ENCODE results near the gene SLC8A1. TPM values are rescaled to one million over a fixed set of nuclear protein-coding genes. Genes with fewer than 3 reads are reported as not detected.

Gene SLC8A1
- total RNA-seq, 4 donors from 2014 or later: 8.1 to 22.9 (median 9.3) TPM

DNA sequence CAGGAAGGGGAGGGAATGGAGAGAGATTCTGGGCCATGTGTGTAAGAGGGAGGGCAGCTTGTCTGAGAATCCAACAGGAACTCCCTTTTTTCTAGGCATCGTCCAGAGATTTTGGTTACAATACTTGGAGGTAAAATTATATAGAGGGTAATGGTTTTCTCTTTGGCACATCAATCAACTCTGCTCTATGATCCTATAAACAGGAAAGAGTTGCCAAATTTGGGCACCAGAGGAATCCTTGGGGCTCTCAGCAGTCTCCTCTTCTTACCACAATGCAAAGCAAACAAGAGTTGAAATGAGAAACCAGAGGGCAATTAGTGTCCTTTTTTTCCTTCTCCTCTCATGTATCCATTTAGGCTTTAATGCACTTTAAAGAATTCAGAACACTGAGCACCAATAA lies 243.4 kb downstream of the SLC8A1 start:
- H3K36me3 ChIP-seq: no peaks in the 10 kb centered on the region
- no peak for DNase-seq (ENCODE audit: low spot score in 2 of 2)
- WGBS, 2 donors: 92 to 94% methylated on average over 1 of the region's 1 CpG
- no peaks in the 10 kb centered on the region for H3K27me3 ChIP-seq
- H3K9me3 ChIP-seq: no peaks in the 10 kb centered on the region
- H3K4me3 ChIP-seq: no peak overlapping the region
- no peak overlapping the region for H3K27ac ChIP-seq
- H3K4me1 ChIP-seq: peaks cover 0 to 5% (median 0%) of the 10 kb centered on the region in 4 donors
- TF ChIP-seq EP300 (IDR thresholded peaks at IDR 0.05) (no peak), POLR2A (IDR thresholded peaks at IDR 0.05) (no peak)
- TF ChIP-seq, protein P1, sequence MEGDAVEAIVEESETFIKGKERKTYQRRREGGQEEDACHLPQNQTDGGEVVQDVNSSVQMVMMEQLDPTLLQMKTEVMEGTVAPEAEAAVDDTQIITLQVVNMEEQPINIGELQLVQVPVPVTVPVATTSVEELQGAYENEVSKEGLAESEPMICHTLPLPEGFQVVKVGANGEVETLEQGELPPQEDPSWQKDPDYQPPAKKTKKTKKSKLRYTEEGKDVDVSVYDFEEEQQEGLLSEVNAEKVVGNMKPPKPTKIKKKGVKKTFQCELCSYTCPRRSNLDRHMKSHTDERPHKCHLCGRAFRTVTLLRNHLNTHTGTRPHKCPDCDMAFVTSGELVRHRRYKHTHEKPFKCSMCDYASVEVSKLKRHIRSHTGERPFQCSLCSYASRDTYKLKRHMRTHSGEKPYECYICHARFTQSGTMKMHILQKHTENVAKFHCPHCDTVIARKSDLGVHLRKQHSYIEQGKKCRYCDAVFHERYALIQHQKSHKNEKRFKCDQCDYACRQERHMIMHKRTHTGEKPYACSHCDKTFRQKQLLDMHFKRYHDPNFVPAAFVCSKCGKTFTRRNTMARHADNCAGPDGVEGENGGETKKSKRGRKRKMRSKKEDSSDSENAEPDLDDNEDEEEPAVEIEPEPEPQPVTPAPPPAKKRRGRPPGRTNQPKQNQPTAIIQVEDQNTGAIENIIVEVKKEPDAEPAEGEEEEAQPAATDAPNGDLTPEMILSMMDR (IDR thresholded peaks at IDR 0.05): no peak

DNA sequence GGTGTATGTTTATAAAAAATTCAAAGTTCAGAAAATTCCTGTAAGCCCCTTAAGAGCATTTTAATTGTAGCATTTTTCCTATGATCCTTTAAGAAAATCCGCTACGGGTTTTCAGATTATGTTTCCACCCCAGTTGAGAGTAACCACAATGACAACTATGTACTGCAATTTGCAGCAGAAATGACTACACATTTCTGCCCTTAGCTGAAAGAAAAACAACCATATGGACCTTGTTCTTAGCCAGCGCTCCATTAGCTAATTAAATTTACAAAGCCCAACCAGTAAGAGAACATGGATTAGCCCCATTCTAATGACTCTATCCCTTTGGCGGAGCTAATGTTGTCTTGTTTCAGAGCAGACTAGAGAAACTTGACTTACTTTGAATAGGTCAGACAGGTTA lies 247.6 kb downstream of the SLC8A1 start:
- 92 to 93% methylated on average over 4 of the region's 4 CpGs for WGBS, 2 donors
- Histone ChIP-seq H3K4me3 (no peak overlapping the region), H3K27me3 (no peaks in the 10 kb centered on the region), H3K36me3 (no peaks in the 10 kb centered on the region), H3K27ac (no peak overlapping the region), H3K9me3 (no peaks in the 10 kb centered on the region), H3K4me1 (peaks cover 0 to 7% (median 0%) of the 10 kb centered on the region in 4 donors)
- no peak for DNase-seq (ENCODE audit: low spot score in 2 of 2)
- TF ChIP-seq, protein P1 (IDR thresholded peaks at IDR 0.05): no peak
- TF ChIP-seq POLR2A (IDR thresholded peaks at IDR 0.05) (no peak), EP300 (IDR thresholded peaks at IDR 0.05) (no peak)

DNA sequence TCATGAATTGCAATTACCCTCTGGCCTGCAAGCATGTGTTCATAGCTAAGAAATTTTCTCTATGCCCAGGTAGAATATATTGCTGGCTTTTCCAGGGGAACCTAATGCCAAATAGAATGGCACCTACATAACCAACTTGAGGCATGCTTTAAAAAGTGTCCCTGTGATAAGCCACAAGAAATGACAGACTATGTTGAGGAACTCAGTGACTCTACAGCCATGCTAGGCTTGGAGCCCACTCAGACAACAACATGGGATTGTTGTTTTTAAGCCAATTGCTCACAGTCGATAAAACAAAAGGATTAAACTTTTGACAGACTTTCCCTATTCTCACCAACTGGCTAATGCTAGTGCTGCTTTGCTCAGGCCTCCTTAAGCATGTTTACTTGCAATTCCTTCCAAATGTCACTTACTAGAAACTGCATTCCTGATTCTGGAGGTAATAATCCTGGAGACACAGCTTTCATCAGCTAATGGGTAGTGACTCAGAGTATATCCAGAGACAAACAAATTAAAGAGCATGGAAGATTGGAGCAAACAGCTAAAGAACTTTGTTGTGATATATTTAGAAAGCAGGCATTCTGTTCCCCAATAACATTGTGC lies 249.0 kb downstream of the SLC8A1 start:
- Histone ChIP-seq H3K9me3 (no peaks in the 10 kb centered on the region), H3K27me3 (no peaks in the 10 kb centered on the region), H3K4me3 (no peak overlapping the region), H3K27ac (no peak overlapping the region), H3K36me3 (no peaks in the 10 kb centered on the region), H3K4me1 (peaks cover 0 to 7% (median 0%) of the 10 kb centered on the region in 4 donors)
- no peak for DNase-seq (ENCODE audit: low spot score in 2 of 2)
- TF ChIP-seq, protein P1 (IDR thresholded peaks at IDR 0.05): no peak
- TF ChIP-seq EP300 (IDR thresholded peaks at IDR 0.05) (no peak), POLR2A (IDR thresholded peaks at IDR 0.05) (no peak)
- 32 to 50% methylated on average over 1 of the region's 1 CpG for WGBS, 2 donors

DNA sequence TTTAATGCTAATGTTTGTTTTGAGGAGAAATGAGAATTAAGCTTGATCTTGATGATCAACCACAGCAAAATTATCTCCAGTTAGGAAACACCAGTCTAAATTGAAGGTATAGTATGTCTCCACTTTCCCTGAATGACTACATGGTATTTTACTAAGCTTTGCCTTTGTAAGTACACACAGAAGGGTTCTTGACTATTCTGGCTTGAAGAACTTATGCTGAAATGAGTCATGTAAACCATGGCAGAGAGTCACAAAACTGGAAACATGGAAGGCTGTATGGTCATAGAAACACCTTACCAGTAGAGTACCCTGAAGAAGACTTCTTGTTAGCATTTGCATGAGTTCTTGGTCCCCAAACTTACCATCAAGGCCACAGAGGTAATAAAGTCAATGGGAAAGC lies 250.5 kb downstream of the SLC8A1 start:
- no peak overlapping the region for H3K4me3 ChIP-seq

DNA sequence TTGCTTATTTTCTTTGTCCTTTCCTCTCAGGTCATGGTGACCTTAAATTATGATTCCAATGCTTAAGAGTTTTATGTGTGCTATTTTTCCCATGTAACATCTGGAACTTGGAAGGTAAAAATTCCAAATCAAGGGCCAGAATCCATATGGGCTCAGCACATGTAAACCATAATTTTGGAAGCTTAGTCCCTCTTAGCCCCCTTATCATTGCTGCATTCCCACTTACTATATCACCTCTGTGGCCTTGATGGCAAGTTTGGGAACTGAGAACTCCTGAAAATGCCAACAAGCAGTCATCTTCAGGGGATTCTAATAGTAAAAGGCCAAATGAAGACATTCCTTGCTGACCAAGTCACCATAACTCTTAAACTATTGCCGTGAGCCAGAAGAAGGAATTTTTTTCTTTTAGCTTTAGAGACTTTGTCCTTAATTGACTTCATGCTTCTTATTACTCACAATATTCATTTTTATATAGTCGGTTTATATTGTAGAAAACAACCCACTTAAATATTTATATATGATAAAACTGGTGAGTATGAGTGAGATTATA lies 251.4 kb downstream of the SLC8A1 start:
- no peaks in the 10 kb centered on the region for H3K9me3 ChIP-seq
- no peak for DNase-seq (ENCODE audit: low spot score in 2 of 2)
- no peaks in the 10 kb centered on the region for H3K27me3 ChIP-seq
- TF ChIP-seq, protein P1 (IDR thresholded peaks at IDR 0.05): no peak
- TF ChIP-seq EP300 (IDR thresholded peaks at IDR 0.05): no peak
- TF ChIP-seq POLR2A (IDR thresholded peaks at IDR 0.05): no peak
- 65 to 68% methylated on average over 2 of the region's 2 CpGs for WGBS, 2 donors
- H3K36me3 ChIP-seq: no peaks in the 10 kb centered on the region
- H3K4me1 ChIP-seq: peaks cover 0 to 7% (median 0%) of the 10 kb centered on the region in 4 donors
- no peak overlapping the region for H3K27ac ChIP-seq
- no peak overlapping the region for H3K4me3 ChIP-seq

More for the DNA sequence above, 250.5 kb downstream of the SLC8A1 start:
- DNase-seq (ENCODE audit: low spot score in 2 of 2): no peak
- Histone ChIP-seq H3K27me3 (no peaks in the 10 kb centered on the region), H3K9me3 (no peaks in the 10 kb centered on the region), H3K4me1 (peaks cover 0 to 7% (median 0%) of the 10 kb centered on the region in 4 donors), H3K36me3 (no peaks in the 10 kb centered on the region), H3K27ac (no peak overlapping the region)
- TF ChIP-seq, protein P1 (IDR thresholded peaks at IDR 0.05): no peak
- TF ChIP-seq EP300 (IDR thresholded peaks at IDR 0.05) (no peak), POLR2A (IDR thresholded peaks at IDR 0.05) (no peak)

Data from tibial nerve (tissue), 4 donors.